HG03575 (cell line): ENCODE data around the gene ERBB3.
"Not testable (repeated sequence)": the region's sequence is repeated elsewhere in the genome, so short reads cannot be mapped to it uniquely, and the experiment has no call there.

Experiments
- ATAC-seq: cut with Tn5 transposase; IDR thresholded peaks from one replicate; pipeline ENCODE4 v1.9.1; 2021; ENCODE audit not compliant: unreplicated experiment, insufficient number of reproducible peaks, low FRiP score; ENCODE audit errors: extremely low read depth

Gene ERBB3

DNA sequence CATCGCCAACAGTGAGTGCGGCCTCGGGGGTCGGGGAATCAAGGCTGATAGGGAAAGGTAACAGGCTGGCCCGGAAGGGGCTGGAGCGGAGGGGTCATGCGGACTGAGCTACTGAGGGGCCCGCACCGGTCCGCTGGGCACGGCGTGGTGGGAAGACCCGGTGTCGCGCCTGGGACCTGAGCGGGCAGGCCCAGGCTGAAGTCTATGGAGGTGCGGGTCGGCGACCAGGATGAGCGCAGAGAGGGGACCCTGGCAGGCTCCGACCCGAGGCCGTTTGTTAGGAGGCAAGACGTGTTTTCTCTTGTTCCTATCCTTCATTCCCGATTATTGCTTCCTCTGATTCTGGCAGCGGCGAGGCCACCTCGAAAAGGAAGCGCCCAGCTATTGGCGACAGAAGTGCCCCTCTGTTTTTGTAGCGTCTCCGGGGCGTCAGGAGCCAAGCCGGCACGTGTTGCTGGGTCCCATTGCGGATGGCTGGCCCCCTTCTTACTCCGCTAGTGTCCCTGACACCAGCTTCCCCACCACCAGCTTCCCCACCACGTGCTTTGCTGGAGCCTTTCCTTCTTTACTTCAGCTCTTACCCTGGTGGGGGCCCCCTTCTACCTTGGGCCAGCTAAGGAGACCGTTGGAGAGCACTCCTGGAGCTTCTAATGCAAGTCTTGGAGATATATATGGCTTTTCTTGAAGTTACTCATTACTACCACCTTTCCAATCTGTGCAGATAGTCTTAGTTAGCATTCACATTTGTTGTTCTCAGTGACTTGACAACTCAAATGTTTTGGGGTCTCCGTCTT, 25.0 kb downstream of the ERBB3 start:
- no peak for ATAC-seq

DNA sequence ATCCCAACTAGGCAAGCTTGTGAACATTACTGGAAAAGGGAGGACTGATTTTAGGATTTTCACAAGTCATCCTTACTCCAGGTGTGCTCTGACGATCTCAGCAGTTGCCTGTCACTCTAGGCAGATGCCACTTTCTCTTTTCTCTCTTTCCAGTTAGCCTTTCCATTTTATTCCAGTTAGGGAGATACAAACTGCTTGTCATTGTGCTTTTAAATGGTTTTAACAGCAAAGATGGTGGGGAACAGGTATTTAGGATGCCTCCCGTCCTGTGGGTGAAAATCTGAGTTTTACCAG, 25.6 kb downstream of the ERBB3 start:
- no peak for ATAC-seq

DNA sequence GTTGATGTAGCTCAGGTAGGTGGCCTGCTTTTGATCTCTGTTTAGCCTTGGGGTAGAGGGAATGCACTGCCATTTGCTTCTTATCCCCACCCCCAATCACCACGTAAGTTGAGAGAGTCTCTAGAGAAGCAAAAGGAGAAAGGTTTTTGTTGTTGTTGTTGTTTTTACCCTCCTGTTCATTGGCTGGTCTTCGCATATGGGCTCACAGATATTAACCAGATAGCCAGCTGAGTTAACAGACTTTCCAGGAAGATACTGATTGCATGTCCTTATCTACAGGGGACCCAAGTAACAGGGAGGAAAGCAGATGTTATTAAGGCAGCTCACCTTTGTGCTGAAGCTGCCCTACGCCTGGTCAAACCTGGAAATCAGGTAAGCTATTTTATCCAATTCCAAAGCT, 27.3 kb downstream of the ERBB3 start:
- no peak for ATAC-seq

DNA sequence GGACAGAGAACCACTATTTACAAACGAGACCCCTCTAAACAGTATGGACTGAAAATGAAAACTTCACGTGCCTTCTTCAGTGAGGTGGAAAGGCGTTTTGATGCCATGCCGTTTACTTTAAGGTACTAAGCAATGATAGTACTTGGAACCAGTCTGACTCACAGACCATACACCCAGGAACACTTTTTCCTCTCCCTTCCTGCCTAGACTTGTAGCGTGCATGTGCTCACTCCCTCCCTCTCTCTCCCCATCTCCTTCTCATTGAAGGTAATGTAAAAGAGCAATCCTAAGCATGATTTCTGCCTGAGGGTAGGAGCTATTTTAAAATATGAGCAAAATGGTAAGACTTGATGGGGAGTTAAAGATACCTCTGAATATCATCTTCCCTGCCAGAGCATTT, 30.6 kb downstream of the ERBB3 start:
- no peak for ATAC-seq

DNA sequence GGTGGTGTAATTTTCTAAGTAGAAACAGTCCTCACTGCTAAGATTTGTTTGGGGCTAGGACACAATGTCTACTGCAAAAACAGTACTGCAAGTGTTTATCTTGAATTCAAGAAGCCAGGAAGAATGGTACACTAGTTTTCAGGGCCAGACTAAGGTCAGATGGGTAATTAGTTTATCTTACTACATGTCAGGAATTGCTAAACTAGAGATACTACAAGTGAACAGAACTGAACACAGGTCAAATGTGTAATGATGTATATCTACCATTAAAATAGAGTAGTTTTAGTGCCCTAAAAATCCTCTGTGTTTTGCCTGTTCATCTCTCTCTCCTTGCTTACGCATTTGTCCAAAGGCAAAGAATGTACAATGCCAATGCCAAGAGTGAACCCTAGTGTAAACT, 34.1 kb downstream of the ERBB3 start:
- no peak for ATAC-seq

DNA sequence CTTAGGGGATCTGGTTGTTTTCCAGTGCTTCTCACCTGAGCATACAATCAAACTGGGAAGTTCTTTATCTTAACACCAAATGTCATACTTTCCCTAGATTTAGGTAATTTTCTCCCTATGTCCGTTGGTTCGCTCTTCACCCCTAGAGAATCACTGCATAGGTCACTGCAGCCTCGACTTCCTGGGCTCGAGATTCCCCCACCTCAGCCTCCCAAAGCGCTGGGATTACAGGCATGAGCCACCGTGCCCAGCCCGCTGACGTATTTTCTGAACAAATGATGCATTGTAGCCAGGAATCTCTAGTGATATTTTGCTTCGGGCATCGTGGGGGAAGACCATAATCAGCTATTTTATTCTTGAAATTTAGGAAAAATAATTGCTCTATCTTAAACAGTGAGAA, 35.4 kb downstream of the ERBB3 start:
- ATAC-seq: no peak

DNA sequence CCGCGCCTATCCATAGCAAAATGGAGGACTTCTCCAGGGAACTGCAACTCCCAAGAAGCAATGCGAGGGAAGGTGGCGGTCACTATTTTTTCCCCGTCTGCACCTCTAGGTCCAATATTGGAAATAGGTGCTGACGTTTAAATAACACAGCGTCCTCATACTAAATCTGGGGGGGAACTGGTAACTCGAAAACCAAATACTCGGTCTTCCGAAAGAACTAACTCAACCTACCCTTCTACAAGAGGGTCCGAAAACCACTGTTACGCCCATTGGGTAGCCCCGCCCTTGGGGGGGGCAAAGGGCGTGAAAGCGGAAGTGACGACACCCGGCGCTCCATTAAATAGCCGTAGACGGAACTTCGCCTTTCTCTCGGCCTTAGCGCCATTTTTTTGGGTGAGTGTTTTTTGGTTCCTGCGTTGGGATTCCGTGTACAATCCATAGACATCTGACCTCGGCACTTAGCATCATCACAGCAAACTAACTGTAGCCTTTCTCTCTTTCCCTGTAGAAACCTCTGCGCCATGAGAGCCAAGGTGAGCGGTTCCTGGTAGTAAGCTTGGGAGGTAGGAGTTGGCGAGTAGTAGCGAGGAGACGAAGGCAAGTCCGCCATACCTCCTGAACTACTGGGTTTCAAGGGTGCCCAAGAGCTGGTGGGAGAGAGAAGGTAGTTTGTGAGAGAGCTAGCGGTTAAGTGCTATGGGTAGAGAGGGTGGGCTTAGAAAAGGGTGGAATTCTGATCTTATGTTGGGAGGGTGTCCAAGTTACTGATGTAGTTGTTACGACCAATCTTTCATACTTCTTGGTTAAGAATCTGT, 36.5 kb downstream of the ERBB3 start, which contains the start of gene RPL41:
RPL41 (plus strand) TSS at position 367 of the 815 bp plus-strand sequence.
- ATAC-seq: no peak

DNA sequence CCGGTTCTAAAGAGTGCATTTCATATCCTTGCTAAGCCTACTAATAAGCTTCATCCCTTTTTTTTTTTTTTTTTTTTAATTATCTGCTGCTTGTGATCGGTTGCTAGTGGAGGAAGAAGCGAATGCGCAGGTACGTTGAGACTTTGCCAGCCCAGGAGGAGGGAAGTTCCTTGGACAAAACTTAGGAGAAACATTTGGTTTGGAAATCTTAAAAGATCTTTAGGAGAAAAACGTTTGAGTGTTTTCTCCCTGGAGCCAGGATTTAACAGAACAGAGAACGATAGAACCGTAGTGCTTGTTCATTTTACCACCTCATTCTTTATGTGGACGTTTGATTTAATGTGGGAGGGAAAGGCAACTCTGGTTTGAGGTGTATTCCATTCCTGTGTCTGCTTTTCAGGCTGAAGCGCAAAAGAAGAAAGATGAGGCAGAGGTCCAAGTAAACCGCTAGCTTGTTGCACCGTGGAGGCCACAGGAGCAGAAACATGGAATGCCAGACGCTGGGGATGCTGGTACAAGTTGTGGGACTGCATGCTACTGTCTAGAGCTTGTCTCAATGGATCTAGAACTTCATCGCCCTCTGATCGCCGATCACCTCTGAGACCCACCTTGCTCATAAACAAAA, 37.2 kb downstream of the ERBB3 start:
- not testable (repeated sequence) for ATAC-seq

DNA sequence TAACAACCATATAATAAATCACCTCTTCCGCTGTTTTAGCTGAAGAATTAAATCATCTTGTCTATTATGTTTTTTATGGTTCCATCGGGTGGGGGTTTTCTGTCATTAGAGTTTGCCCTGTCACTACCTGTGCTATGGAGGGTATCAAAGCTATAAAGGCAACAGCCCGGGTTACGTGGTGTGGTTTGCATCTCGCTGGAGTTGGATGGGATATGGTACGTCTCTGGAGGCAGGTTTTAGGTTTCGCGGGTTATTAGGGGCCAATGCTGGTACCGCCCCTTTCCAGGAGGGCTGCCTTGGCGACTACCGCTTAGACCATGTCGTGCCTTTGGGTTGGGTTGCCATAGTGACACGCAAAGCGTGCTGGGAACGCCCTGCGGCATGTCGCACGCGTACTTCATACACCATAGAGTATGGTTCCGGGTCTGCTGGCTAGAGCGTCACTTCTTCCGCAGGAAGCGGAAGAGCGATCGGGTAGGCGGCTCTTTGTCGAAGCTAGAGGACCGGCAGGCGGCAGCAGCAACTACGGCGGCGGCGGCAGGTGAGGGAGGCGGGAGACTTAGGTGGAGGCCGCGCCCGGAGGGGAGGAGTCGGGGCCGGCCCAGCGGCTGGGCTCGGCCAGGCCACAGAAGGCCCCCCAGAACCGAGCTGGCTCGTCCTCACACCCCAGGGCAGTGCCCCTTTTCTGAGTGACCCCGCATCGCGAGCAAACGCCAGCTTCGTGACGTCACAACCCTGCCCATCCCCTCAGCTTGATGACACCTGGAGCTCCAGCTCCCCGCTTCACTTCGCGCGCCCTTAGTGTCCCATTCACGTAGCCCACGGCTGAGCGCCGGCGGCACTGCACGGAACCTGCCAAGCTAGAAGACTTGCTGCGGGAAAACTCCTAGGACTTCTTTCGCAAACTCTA, 38.1 kb downstream of the ERBB3 start, which contains the start of gene ZC3H10:
ZC3H10 (plus strand) TSS at position 489 of the 910 bp plus-strand sequence. CDS start 2,297 bp downstream, outside the sequence.
- peak; percentile 69 for ATAC-seq

DNA sequence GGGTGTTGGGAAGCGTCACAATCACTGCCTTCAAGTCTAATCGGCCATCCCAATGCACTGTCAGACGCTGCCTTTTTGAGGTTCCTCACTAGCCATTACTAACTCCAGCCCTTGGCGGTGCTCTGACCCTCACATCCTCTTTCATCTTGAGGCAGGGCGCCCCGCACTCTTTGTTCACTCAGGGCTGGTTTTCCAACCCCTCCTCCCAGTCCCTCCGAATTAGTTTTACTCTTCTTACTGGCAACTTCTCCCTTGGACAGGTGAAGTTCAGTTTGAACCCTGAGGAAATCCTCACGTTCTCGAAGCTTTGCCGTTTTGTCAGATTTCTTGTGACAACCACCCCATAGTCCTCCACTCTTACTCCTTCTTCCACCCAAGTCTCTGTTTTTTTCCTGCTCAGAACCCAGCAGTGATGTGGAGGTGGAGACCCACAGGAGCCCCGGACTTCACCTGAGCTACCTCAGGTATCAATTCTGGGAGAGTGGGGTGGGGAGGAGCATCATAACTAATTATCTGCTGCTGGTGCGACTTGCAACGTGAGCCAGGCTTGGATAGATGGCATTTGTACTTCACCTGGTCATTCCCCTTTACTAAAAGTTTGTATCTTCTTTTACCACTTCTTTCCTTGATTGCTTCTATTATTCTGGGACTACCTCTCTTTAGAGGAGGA, 38.9 kb downstream of the ERBB3 start:
- ATAC-seq: no peak

DNA sequence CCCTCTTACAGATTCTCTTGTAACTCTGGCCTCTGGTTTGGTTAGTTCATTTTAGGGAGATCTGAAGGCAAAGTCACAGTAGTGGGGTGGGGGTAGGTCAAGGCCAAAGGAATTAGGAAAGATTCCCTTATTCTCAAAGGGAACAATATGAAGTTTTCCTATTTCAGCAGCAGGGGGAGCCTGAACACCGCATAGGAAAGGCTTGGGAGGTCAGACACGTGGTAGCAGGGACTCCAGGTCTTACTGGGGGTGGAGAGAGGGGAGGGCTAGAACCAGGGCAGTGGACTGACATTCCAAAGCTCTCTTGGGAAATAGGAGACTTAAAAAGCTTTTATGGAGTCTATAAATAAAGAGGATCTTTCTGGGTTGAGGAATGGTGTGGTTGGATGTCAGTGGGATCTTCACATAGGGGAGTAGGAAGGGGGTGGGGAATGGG, 39.4 kb downstream of the ERBB3 start:
- no peak for ATAC-seq

DNA sequence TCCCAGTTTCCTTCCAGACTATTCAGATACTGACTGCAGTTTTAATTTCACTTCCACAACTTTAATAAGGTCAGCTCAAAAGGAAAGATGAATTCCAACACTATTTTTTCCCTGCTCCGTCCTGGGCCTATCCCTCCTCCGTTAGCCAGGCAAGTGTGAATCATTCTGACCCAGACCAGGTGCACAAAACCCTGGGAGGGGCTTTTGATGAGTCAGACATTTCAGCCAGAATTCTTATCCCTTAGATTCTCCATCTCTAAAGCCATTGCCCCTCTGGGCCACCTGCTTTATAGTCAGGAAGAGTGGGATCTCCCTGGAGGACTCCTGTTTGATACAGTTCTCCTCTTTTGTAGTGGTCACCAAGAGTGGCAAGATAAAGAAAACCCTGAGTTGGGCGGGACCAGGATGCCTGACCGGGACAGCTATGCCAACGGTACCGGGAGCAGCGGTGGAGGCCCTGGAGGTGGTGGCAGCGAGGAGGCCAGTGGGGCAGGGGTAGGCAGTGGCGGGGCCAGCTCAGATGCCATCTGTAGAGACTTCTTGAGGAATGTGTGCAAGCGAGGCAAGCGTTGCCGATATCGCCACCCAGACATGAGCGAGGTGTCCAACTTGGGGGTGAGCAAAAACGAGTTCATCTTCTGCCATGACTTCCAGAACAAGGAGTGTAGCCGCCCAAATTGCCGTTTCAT, 40.3 kb downstream of the ERBB3 start:
- no peak for ATAC-seq

DNA sequence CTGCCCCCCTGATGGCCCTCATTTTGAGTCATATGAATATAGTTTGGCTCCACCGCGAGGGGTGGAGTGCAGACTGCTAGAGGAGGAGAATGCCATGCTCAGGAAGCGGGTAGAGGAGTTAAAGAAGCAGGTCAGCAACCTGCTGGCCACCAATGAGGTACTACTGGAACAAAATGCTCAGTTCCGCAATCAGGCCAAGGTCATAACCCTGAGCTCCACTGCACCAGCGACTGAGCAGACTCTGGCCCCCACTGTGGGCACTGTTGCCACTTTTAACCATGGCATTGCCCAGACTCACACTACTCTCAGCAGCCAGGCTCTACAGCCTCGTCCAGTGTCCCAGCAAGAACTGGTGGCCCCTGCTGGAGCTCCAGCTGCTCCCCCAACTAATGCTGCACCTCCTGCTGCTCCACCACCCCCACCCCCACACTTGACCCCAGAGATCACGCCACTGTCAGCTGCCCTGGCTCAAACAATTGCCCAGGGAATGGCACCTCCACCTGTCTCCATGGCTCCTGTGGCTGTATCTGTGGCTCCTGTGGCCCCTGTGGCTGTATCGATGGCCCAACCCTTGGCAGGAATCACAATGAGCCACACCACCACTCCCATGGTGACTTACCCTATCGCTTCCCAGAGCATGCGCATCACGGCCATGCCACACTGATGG, 41.4 kb downstream of the ERBB3 start:
- ATAC-seq: no peak

DNA sequence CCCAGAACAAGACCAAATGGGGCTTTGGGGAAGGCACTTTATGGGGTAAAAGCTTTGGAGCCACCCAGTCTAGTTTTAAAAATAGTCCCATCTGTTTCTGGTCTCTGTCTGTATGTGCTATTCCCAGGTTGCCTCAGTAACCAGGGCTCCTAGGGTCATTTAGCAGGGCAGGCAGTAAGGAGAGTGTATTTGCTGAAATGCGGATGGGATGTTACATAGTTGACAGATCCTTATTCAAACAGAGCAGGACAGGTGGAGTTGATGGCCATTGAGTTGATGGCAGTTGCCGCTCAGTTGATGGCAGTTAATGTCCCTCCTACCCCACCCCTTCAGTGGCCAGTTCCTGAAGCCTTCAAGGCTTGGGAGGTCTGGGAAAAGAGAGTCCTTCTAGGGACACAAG, 42.7 kb downstream of the ERBB3 start:
- ATAC-seq: no peak

DNA sequence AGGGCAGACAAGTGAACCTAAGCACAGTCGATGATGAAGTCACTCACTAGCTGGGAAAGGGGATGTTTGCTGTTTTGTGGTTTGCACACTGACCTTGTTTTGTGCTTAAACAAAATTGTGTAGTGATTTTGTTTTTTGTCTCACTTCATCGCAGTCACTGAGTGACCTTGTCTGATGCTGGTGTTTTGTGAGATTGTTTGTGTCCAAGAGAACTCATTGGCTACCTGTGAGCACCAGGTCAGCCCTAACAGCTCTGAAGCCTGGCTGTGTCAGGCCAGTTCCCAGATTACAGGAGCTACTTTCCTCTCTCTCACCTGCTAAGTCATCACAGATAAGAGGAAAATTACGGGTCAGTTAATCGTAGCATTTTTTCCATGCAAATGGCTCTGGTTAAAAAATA, 44.2 kb downstream of the ERBB3 start:
- no peak for ATAC-seq

DNA sequence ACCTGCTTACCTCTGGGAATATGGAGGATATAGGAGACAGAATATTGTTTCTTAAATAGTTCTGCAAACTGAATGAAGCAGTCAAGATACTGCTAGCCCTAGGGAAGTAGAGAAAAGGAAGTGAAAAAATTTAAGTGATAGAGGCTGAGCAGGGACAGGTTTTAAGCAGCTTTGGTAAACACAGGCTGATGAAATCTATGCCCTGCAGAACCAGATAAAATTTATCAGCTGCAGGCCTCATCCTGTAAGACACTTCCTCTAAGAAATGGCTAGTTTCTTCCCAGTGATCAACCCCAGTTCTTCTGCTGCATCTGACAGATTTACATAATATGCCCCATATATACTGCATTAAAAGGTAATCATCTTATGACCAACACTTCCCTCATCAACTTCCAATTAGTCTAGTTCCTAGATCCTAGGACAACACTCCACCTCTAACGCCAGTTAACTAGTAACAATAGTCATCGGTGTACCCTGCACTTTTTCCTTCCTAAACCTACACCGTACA, 46.8 kb downstream of the ERBB3 start:
- ATAC-seq: no peak

DNA sequence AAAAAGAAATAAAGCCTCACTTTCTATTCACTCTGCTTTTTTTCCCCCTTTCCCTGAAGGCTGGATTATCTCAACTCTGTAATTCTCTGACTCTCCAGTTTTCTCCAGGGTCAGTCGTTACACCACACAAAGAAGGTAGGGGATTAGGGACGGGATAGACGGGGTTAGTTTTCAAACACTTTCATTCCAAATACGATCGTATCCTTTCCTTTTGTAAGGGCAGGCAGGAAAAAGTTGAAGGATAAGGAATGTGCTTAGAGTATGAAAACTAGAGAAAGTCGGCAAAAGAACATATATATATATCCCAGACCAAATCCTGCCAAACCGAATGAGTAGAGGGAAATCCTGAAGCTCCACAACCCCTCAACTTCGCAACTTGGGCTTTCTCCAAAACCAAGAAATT, 47.5 kb downstream of the ERBB3 start:
- no peak for ATAC-seq
